ENCODE measurements around the gene CTDP1.

CTDP1 gene

DNA sequence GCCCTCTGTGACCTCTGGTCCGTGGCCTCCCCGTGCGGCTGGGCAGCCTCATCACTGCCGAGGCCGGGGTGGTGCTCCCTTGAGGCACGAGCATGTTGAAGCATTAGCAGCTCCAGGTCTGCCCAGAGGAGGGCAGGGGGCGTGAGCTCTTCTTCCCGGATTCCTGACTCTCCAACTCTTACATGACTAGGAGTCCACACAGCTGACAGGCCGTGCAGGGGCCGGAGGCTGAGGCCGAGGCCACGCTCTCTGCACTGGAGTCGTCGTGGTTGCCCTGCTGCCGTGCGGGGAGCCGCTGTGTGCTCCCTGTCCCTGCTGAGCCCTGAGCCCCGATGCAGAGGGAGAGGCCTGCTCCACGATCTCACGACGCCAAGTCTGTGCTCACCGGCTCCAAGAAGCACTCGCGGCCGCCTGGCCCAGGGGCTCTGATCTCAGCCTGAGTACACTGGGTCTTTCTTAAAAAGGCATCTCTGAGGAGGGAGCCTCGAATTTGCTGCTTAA is 98.7 kb downstream of the CTDP1 start:
- in situ Hi-C loops (cut with HindIII; ENCODE audit: low sequenced_read_pairs): no loop called here
- no peak overlapping the region for H3K4me3 ChIP-seq (ENCODE audit: low read depth, low read length)
- no peak for DNase-seq (ENCODE audit: low read depth, low spot score)
- TF ChIP-seq, protein P1, sequence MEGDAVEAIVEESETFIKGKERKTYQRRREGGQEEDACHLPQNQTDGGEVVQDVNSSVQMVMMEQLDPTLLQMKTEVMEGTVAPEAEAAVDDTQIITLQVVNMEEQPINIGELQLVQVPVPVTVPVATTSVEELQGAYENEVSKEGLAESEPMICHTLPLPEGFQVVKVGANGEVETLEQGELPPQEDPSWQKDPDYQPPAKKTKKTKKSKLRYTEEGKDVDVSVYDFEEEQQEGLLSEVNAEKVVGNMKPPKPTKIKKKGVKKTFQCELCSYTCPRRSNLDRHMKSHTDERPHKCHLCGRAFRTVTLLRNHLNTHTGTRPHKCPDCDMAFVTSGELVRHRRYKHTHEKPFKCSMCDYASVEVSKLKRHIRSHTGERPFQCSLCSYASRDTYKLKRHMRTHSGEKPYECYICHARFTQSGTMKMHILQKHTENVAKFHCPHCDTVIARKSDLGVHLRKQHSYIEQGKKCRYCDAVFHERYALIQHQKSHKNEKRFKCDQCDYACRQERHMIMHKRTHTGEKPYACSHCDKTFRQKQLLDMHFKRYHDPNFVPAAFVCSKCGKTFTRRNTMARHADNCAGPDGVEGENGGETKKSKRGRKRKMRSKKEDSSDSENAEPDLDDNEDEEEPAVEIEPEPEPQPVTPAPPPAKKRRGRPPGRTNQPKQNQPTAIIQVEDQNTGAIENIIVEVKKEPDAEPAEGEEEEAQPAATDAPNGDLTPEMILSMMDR (IDR thresholded peaks at IDR 0.05; ENCODE audit: low read depth, low read length): no peak

DNA sequence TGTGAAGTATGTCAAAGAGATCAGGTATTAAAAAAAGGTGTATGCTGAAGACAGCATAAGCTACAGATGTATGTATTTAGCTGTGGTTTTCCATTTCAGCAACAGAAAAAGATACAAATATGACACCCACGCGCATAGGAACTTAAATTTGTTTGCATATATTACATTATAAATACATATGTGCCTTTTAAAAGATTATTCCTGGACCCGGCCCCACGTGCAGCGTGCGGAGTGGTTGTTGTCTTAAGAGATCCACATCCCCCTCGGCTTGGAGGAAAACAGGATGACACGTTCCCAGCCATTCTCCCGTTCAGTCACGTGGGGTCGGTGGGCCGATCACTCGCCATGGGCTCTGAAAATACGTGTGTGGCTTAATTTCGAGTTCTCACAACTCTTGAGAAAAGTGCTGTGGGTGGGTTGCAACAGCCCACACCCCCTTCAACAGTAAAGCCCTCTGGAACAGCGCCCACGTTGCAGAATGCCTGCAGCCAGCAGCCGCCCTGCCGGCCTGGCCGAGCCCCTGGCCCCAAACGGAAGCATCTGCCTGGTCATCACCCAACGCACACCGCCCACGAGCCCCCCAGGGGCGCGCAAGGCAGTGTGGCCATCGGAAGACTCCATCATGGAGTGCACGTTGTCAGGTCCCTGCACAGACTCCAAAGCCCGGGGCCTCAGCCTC is 99.6 kb downstream of the CTDP1 start:
- H3K4me3 ChIP-seq (ENCODE audit: low read depth, low read length): no peak overlapping the region
- TF ChIP-seq, protein P1 (IDR thresholded peaks at IDR 0.05; ENCODE audit: low read depth, low read length): no peak
- in situ Hi-C loops (cut with HindIII; ENCODE audit: low sequenced_read_pairs): no loop called here
- no peak for DNase-seq (ENCODE audit: low read depth, low spot score)

DNA sequence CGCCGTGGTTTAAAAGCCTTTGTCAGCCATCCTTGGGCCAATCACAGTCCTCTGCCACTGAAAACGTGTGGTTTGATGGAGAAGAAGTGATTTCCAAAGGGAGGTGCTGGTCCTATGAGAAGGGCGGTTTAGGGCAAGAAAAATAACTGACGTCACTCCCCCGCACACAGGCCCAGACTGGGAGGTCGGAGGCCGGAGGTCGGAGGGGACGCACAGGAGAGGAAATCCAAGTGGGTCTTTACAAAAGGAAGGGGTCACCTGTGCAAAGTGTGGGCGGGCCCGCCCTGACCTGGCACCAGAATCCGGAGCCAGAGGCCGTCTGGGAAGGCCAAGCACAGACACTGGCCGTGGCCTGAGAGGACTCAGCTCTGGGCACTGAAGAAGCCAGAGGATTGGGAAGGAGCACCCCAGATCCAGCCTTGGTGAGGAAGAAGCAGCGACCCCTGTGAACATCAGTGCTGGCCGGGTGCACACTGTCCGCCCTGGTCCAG is 100.1 kb downstream of the CTDP1 start:
- in situ Hi-C loops (cut with HindIII; ENCODE audit: low sequenced_read_pairs): no loop called here

DNA sequence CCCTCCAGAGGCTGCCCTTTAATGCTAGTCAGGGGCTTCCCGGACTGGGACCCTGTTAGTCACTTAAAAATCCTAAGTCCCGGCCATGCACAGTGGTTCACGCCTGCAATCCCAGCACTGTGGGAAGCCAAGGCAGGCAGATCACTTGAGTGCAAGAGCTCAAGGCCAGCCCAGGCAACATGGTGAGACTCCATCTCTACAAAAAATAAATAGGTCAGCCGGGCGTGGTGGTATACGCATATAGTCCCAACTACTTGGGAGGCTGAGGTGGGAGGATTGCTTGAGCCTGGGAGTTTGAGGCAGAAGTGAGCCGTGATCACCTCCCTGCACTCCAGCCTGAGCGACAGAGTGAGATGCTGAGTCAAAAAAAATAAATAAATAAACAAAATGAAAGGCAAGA is 100.9 kb downstream of the CTDP1 start:
- TF ChIP-seq, protein P1 (IDR thresholded peaks at IDR 0.05; ENCODE audit: low read depth, low read length): no peak
- no peak overlapping the region for H3K4me3 ChIP-seq (ENCODE audit: low read depth, low read length)
- in situ Hi-C loops (cut with HindIII; ENCODE audit: low sequenced_read_pairs): no loop called here
- no peak for DNase-seq (ENCODE audit: low read depth, low spot score)

More for the DNA sequence above, 100.1 kb downstream of the CTDP1 start:
- DNase-seq (ENCODE audit: low read depth, low spot score): no peak
- TF ChIP-seq, protein P1 (IDR thresholded peaks at IDR 0.05; ENCODE audit: low read depth, low read length): no peak
- no peak overlapping the region for H3K4me3 ChIP-seq (ENCODE audit: low read depth, low read length)

DNA sequence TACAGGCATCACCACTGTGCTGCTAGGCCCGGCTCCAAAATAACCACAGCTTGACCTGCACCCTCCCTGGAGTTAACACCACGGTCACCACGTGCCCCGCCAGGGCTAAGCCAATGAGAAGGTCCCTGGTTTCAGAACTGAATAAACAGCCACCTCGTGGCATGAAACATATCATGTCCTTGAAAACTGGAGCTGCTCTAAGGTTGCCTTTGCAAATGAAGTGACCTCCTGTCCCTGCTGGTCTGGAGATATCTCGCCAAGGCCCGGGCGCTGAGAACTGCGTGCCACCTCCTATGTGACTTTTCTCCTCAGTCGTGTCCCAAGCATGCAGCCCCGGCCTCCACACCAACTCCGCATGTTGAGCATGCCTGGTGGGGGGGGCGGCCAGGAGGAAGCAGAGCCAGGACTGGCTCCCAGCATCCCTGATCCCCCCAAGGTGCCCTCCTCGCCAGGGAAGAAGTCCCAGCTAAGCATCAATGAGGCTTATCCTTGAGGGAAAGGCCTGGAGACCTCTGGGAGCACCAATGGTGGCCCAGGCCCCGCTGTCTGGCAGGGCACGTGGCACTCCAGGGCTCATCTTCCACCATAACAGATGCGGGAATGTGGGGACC is 101.8 kb downstream of the CTDP1 start:
- TF ChIP-seq, protein P1 (IDR thresholded peaks at IDR 0.05; ENCODE audit: low read depth, low read length): no peak
- H3K4me3 ChIP-seq (ENCODE audit: low read depth, low read length): no peak overlapping the region
- no peak for DNase-seq (ENCODE audit: low read depth, low spot score)
- in situ Hi-C loops (cut with HindIII; ENCODE audit: low sequenced_read_pairs): no loop called here

DNA sequence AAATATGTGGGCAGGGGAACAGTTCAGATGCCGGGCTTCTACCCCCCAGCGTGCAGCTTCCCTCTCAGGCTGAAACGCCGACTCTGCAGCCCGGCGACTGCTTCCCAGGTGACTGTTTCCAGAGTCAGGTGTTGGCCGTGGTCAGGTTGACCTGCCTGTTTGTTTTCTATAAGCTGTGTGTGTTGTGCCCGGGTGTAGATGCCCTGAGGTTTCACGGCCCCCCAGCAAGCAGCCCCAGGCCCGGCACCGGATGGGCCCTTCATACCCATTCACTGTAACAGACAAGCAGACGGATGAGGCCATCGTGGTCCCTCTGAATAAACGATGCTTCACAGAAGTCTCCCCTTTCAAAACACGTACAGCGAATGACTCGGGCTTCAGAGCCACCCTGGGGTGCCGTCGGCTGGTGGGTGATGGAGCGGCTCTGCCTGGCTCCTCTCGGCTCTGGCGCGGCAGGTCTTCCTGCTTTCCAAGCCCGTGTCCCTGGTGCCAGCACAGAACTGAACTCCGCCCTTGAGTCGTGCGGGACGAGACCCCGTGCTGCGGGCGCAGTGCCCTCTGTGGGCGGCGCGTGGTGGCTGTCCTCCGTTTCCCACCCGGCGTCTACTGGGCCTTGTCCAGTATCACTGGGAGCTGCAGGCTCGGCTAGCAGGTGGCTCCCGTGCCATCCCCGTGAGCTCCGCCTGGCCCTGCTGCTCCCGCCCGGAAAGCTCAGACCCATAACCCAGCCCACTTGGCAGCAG is 103.1 kb downstream of the CTDP1 start:
- in situ Hi-C loops (cut with HindIII; ENCODE audit: low sequenced_read_pairs): no loop called here
- no peak for DNase-seq (ENCODE audit: low read depth, low spot score)
- TF ChIP-seq, protein P1 (IDR thresholded peaks at IDR 0.05; ENCODE audit: low read depth, low read length): no peak
- H3K4me3 ChIP-seq (ENCODE audit: low read depth, low read length): no peak overlapping the region

All from astrocyte of the spinal cord (primary cell).